Spleen (tissue), 11 donors: ENCODE results near the gene RBM3. TPM values are rescaled to one million over a fixed set of nuclear protein-coding genes. Genes with fewer than 3 reads are reported as not detected.

Experiments
- DNase-seq: peaks from one replicate; pipeline ENCODE4 v3.0.0-alpha.2; 2020
- H3K27ac ChIP-seq, 8 donors: fragments of 200-600 bp; sonication (generic) in 7 of 8; 1 replicate in 4 of 8; 2 replicates in 4 of 8; pipeline versions ENCODE4 v1.5.0 to v1.8.0; 2016 to 2021; ENCODE audit warnings: inconsistent platforms in 4 of 8, mild to moderate bottlenecking in 4 of 8, moderate library complexity in 1 of 8
- H3K27me3 ChIP-seq, 7 donors: fragments of 200-600 bp; sonication (generic) in 6 of 7; replicated peaks in 1 of 7; 1 replicate in 4 of 7; 2 replicates in 3 of 7; pipeline versions ENCODE4 v1.5.0 to v1.8.0; 2016 to 2021; ENCODE audit warnings: inconsistent platforms in 3 of 7, mild to moderate bottlenecking in 1 of 7
- H3K36me3 ChIP-seq, 6 donors: fragments of 200-600 bp; sonication (generic) in 5 of 6; 1 replicate in 4 of 6; 2 replicates in 2 of 6; pipeline versions ENCODE4 v1.5.0 to v1.8.0; 2016 to 2021; ENCODE audit warnings: inconsistent platforms in 2 of 6
- H3K4me1 ChIP-seq, 6 donors: fragments of 200-600 bp; sonication (generic) in 5 of 6; 1 replicate in 3 of 6; 2 replicates in 3 of 6; pipeline versions ENCODE4 v1.5.0 to v1.8.0; 2016 to 2021; ENCODE audit warnings: inconsistent platforms in 3 of 6
- H3K4me3 ChIP-seq, 8 donors: fragments of 200-600 bp; sonication (generic) in 7 of 8; 1 replicate in 4 of 8; 2 replicates in 4 of 8; pipeline versions ENCODE4 v1.5.0 to v1.8.0; 2016 to 2021; ENCODE audit warnings: inconsistent platforms in 4 of 8, mild to moderate bottlenecking in 4 of 8, moderate library complexity in 2 of 8
- H3K9me3 ChIP-seq, 8 donors: fragments of 200-600 bp; sonication (generic) in 7 of 8; 1 replicate in 4 of 8; 2 replicates in 4 of 8; pipeline versions ENCODE4 v1.5.0 to v1.8.0; 2016 to 2021; ENCODE audit warnings: inconsistent platforms in 4 of 8
- POLR2A ChIP-seq, 3 donors: fragments of 450-650 bp; IDR thresholded peaks; one replicate each; pipeline ENCODE4 v1.5.1; 2017; ENCODE audit warnings: antibody characterized with exemption in 3 of 3, mild to moderate bottlenecking in 1 of 3
- POLR2AphosphoS5 ChIP-seq, 3 donors: sonication (generic); formaldehyde crosslinking; IDR thresholded peaks; one replicate each; pipeline ENCODE4 v1.5.1; 2017; ENCODE audit warnings: antibody characterized with exemption in 3 of 3
- WGBS, 5 donors: extraction: QIAGEN DNeasy Blood & Tissue Kit in 3 of 5; methylation state at CpG; one replicate each; pipeline versions ENCODE4 v1.1.5 to v1.1.7; 2013 to 2018; 5-methylcytosine and 5-hydroxymethylcytosine counted together
- intact Hi-C: fragments of 100-400 bp; cut with DNase I; formaldehyde crosslinking; loops from one replicate; pipeline ENCODE4 v1.15.0; 2023; ENCODE audit warnings: low total_unique reads
- polyA plus RNA-seq, 3 donors: library from polyadenylated mRNA; stranded (reverse); fragments of 200-250 nt; gene quantifications; one replicate each; pipeline ENCODE4 v1.2.1, GENCODE V29; 2013
- total RNA-seq, 7 donors: library from RNA; depleted of rRNA in 3 of 7; stranded (reverse); fragments of >200 nt in 3 of 7; fragmentation: NEBNext Ultra II Directional in 4 of 7; extraction: Animal tissue kit (Norgen Biotek cat#: 25700) in 4 of 7; gene quantifications; one replicate each; pipeline versions ENCODE4 v1.1.0 to v1.2.1, GENCODE V29; 2016 to 2021
- TF ChIP-seq, protein P1 (sequence below), 11 experiments: fragments of 200-600 bp in 7 of 11; fragments of 450-650 bp in 4 of 11; sonication (generic) in 4 of 11; IDR thresholded peaks in 8 of 11; conservative IDR thresholded peaks in 3 of 11; 1 replicate in 7 of 11; 2 replicates in 4 of 11; pipeline versions ENCODE4 v1.4.0 to v1.8.0; 2016 to 2021; ENCODE audit warnings: antibody characterized with exemption in 11 of 11, inconsistent platforms in 4 of 11, mild to moderate bottlenecking in 1 of 11
- donor health status: healthy with polysubstance abuse.
- donor health status: DM: no; HTN: no; CAD: no; lungs with moderate emphysema.
- donor health status: DM: no; HTN: no; CAD: no.
- donor health status: Bipolar disorder and iron deficiency.
- donor health status: healthy.
- donor health status: DM: no; HTN: no; CAD: no.
- donor health status: DM: yes; HTN: yes; CAD: no.

The RBM3 gene
- total and polyA plus RNA-seq, 10 donors: 155 to 361 (median 201) TPM

DNA sequence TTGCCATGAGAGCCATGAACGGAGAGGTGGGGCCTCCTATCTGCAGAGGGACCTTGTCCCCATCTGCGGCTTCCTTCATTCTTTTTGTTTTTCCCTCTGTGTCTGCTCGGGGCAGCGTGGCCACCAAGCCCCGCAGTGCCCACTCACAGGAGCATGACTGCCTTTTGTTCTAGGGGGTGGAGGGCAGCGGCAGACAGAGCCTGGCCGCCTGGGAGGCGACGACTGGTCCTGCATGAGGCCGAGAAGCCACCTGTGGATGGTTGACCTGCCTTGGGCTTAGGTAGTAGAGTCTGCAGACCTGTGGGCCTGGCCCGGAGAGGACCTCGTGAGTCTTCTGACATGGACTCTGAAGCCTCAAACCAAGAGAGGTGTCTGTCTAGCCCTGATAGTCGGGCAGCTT is 1.4 kb downstream of the RBM3 start:
- WGBS, 5 donors: 66 to 89% (median 82%) methylated on average over 6 to 13 of the region's 13 CpGs

DNA sequence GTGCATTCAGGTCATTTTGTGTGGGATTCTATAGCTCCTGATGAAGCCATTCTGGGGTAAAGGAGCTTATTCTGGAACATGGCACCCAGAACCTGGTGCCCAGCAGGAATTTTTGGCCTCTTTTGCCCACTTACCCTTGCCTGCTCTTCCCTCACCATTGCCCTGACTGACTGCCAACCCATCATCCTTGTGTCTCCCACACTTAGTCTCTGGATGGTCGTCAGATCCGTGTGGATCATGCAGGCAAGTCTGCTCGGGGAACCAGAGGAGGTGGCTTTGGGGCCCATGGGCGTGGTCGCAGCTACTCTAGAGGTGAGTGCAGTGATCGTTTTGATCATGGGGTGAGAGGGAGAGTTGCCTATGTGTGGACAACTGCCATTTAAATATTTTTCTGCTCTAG is 1.8 kb downstream of the RBM3 start:
- H3K4me1 ChIP-seq: peaks cover 9 to 29% (median 20%) of the 10 kb centered on the region in 6 donors
- H3K4me3 ChIP-seq: peak overlapping the region in 6 of 8 donors; percentile 56 to 72 (median 62)
- peak overlapping the region in 4 of 8 donors; percentile 97 to 100 (median 99) for H3K27ac ChIP-seq
- DNase-seq: no peak
- intact Hi-C loops: no loop called here
- WGBS, 5 donors: 58 to 81% (median 71%) methylated on average over 6 of the region's 6 CpGs; no CpG with 5 or more reads in 1 of the 5 donors
- H3K27me3 ChIP-seq: no peaks in the 10 kb centered on the region
- TF ChIP-seq POLR2AphosphoS5 (IDR thresholded peaks at IDR 0.05): peak in 2 of 3 donors; percentile 11 to 27
- TF ChIP-seq, protein P1, sequence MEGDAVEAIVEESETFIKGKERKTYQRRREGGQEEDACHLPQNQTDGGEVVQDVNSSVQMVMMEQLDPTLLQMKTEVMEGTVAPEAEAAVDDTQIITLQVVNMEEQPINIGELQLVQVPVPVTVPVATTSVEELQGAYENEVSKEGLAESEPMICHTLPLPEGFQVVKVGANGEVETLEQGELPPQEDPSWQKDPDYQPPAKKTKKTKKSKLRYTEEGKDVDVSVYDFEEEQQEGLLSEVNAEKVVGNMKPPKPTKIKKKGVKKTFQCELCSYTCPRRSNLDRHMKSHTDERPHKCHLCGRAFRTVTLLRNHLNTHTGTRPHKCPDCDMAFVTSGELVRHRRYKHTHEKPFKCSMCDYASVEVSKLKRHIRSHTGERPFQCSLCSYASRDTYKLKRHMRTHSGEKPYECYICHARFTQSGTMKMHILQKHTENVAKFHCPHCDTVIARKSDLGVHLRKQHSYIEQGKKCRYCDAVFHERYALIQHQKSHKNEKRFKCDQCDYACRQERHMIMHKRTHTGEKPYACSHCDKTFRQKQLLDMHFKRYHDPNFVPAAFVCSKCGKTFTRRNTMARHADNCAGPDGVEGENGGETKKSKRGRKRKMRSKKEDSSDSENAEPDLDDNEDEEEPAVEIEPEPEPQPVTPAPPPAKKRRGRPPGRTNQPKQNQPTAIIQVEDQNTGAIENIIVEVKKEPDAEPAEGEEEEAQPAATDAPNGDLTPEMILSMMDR (IDR thresholded peaks at IDR 0.05 in 8 of 11, conservative IDR thresholded peaks at IDR 0.05 in 3 of 11): no peak
- H3K9me3 ChIP-seq: no peaks in the 10 kb centered on the region
- H3K36me3 ChIP-seq: peaks cover 0 to 56% (median 42%) of the 10 kb centered on the region in 6 donors

More for the DNA sequence above, 1.4 kb downstream of the RBM3 start:
- Histone ChIP-seq H3K36me3 (peaks cover 0 to 56% (median 42%) of the 10 kb centered on the region in 6 donors), H3K27me3 (no peaks in the 10 kb centered on the region), H3K9me3 (no peaks in the 10 kb centered on the region), H3K4me3 (peak overlapping the region in 7 of 8 donors; percentile 54 to 72 (median 59)), H3K27ac (peak overlapping the region in 7 of 8 donors; percentile 97 to 100 (median 99)), H3K4me1 (peaks cover 9 to 29% (median 20%) of the 10 kb centered on the region in 6 donors)
- intact Hi-C loops: no loop called here
- TF ChIP-seq, protein P1 (IDR thresholded peaks at IDR 0.05 in 8 of 11, conservative IDR thresholded peaks at IDR 0.05 in 3 of 11): no peak
- peak in 1 of 3 donors; percentile 27 for TF ChIP-seq POLR2AphosphoS5 (IDR thresholded peaks at IDR 0.05)
- no peak for DNase-seq

- Histone ChIP-seq H3K27me3 (no peaks in the 10 kb centered on the region), H3K36me3 (peaks cover 0 to 56% (median 42%) of the 10 kb centered on the region in 6 donors), H3K9me3 (no peaks in the 10 kb centered on the region), H3K27ac (no peak overlapping the region), H3K4me3 (no peak overlapping the region), H3K4me1 (peaks cover 9 to 29% (median 20%) of the 10 kb centered on the region in 6 donors)
- TF ChIP-seq POLR2A (IDR thresholded peaks at IDR 0.05): no peak
- TF ChIP-seq POLR2AphosphoS5 (IDR thresholded peaks at IDR 0.05): no peak
- TF ChIP-seq, protein P1 (IDR thresholded peaks at IDR 0.05 in 8 of 11, conservative IDR thresholded peaks at IDR 0.05 in 3 of 11): no peak
- intact Hi-C loops: no loop called here
- no peak for DNase-seq
- 73 to 97% (median 75%) methylated on average over 2 of the region's 2 CpGs for WGBS, 5 donors
Observed at GRCh38 chrX:48578661-48579128, 4.4 kb downstream of the RBM3 start.

DNA sequence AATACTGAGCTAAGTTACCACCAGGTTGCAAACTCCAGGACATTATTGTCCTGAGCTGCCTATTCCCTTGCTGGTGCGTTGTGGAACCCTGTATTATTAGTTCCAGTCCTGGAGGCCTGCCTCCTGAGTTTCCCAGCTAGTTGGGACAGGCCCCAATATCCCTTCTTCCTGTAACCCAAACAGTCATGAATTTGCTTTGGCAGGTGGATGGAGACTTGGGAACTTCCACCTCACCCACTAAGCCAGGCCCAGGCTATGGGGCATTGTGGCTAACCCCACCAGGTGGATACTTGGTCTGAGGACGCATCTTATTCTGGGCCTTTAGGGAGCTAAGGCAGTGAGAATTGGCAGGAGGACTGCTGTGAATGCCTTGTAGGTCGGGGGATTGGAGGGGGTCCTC is 5.0 kb downstream of the RBM3 start:
- peaks cover 9 to 29% (median 20%) of the 10 kb centered on the region in 6 donors for H3K4me1 ChIP-seq
- H3K9me3 ChIP-seq: no peaks in the 10 kb centered on the region
- TF ChIP-seq POLR2AphosphoS5 (IDR thresholded peaks at IDR 0.05): peak in 1 of 3 donors; percentile 11
- TF ChIP-seq, protein P1 (IDR thresholded peaks at IDR 0.05 in 8 of 11, conservative IDR thresholded peaks at IDR 0.05 in 3 of 11): no peak
- peaks cover 0 to 56% (median 42%) of the 10 kb centered on the region in 6 donors for H3K36me3 ChIP-seq
- DNase-seq: no peak
- H3K4me3 ChIP-seq: no peak overlapping the region
- H3K27ac ChIP-seq: no peak overlapping the region
- WGBS, 5 donors: 62 to 95% (median 89%) methylated on average over 3 of the region's 3 CpGs
- intact Hi-C loops: no loop called here
- H3K27me3 ChIP-seq: no peaks in the 10 kb centered on the region
